Kidney (tissue), 14 donors: ENCODE data around the gene ACAD9. TPM values are rescaled to one million over a fixed set of nuclear protein-coding genes. Genes with fewer than 3 reads are reported as not detected.

Experiments used
- DNase-seq, 5 donors: peaks; one replicate each; pipeline ENCODE4 v3.0.0-alpha.2; 2013 to 2020
- FAIRE-seq: peaks from 2 replicates; lab custom pipeline; 2012; peaks lifted over from hg19 to GRCh38; lab: Jason Lieb, UNC
- H3K27ac ChIP-seq, 2 donors: one replicate each; pipeline ENCODE4 v1.7.0; 2013; ENCODE audit warnings: low read depth in 2 of 2, low read length in 2 of 2, inconsistent platforms in 1 of 2
- H3K27me3 ChIP-seq: one replicate; pipeline ENCODE4 v1.7.1; 2013; ENCODE audit warnings: low read length, inconsistent platforms; ENCODE audit not compliant: control insufficient read depth, insufficient read depth
- H3K36me3 ChIP-seq, 3 donors: one replicate each; pipeline versions ENCODE4 v1.7.0 to v1.7.1; 2013; ENCODE audit warnings: low read length in 3 of 3, control low read depth in 1 of 3, inconsistent platforms in 1 of 3; ENCODE audit not compliant: insufficient read depth in 3 of 3, control insufficient read depth in 2 of 3
- H3K4me1 ChIP-seq, 3 donors: one replicate each; pipeline versions ENCODE4 v1.7.0 to v1.7.1; 2013; ENCODE audit warnings: low read length in 3 of 3, inconsistent platforms in 1 of 3, low read depth in 1 of 3; ENCODE audit not compliant: control insufficient read depth in 2 of 3, insufficient read depth in 2 of 3
- H3K4me3 ChIP-seq, 3 donors: one replicate each; pipeline versions ENCODE4 v1.7.0 to v1.8.1; 2013; ENCODE audit warnings: low read length in 3 of 3, control low read depth in 1 of 3, inconsistent platforms in 1 of 3
- H3K9ac ChIP-seq, 3 donors: one replicate each; pipeline versions ENCODE4 v1.7.0 to v1.7.1; 2013; ENCODE audit warnings: low read length in 3 of 3, control low read depth in 1 of 3, inconsistent platforms in 1 of 3
- H3K9me3 ChIP-seq, 3 donors: one replicate each; pipeline versions ENCODE4 v1.7.0 to v1.7.1; 2013; ENCODE audit warnings: low read length in 3 of 3, control low read depth in 1 of 3, inconsistent platforms in 1 of 3; ENCODE audit not compliant: control insufficient read depth in 2 of 3, insufficient read depth in 1 of 3
- CTCF ChIP-seq: IDR thresholded peaks from 3 replicates; pipeline ENCODE4 v1.5.1; 2012; ENCODE audit warnings: mild to moderate bottlenecking, moderate library complexity, borderline replicate concordance; ENCODE audit not compliant: insufficient read depth; ENCODE audit errors: extremely low read depth
- intact Hi-C: fragments of 100-400 bp; cut with DNase I; formaldehyde crosslinking; loops from one replicate; pipeline ENCODE4 v1.11.1; 2022
- polyA plus RNA-seq: library from polyadenylated mRNA; stranded (reverse); fragments of 350-450 nt; fragmentation: Illumina TruSeq; extraction: RNeasy Lipid Tissue Mini Kit (QIAGEN cat#74804); gene quantifications from one replicate; pipeline ENCODE4 v1.2.3, GENCODE V29; 2014; ENCODE audit warnings: low read depth, low replicate concordance; ENCODE audit not compliant: insufficient read depth
- total RNA-seq: library from RNA; stranded (reverse); fragmentation: NEBNext Ultra II Directional; extraction: Animal tissue kit (Norgen Biotek cat#: 25700); gene quantifications from one replicate; pipeline ENCODE4 v1.2.1, GENCODE V29; 2021
- donor health status: control.
- donor health status: control.
- donor health status: control.
- donor health status: control.
- donor health status: control.
- donor health status: DM: yes; HTN: yes; CAD: no.
- donor health status: Normal renal cell carcinoma (clear cell type).

ACAD9 gene
- total and polyA plus RNA-seq, 2 donors from 2014 or later, result 36.2 to 50.2 TPM

DNA sequence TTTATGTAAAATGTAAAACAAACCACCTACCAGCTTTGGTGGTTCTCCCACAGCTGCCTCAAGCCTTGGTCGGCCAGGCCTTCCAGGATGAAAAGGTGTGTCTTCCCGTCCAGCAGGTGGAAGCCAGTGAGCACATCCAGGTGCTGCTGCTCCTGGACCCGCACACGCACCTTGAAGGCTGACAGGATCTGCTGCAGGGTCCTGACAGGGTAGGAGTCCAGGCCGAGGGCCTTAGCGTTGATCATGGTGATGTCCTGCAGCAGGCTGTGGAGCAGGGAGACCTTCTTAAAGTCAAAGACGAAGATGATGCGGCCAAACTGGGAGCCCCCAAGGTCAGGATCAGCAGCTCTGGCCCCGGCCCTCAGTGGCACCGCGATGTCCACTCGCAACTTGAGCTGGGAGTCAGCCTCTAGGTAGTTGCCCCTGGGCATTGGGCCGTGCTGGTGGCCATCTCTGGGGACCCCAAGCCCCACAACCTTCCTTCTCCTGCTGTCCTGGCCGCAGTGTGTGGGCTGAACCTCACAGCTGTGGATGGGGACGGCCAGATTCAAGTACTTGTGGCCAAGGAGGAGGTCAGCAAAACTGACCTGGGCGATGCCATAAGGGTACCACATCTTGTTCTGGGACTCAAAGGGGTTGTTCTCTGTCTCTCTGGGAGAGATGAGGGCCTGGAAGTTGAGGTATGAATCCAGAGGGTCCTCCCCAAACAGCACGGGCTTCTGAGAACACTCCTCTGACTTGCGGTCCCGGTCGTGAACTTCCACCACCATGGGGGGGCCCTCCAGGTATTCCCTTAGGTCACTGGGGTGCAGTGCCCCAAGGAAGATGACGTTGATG is 65.8 kb downstream of the ACAD9 start:
- no peak overlapping the region for H3K27ac ChIP-seq
- intact Hi-C loops, result no loop called here
- H3K27me3 ChIP-seq, result no peaks in the 10 kb centered on the region

DNA sequence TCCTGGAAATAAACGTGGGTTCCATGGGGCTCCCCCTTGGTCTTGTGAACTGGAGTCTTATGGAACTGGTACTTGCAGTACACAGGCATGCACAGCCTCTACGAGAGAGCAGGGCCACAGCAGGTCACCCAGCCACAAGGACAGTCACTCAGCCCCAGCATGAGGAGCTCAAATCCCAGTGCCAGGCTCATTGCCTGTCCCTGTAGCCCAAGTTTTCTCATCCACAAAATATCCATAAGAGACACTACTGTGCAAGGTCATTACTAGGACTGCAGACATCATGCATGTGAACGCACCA is 66.4 kb downstream of the ACAD9 start:
- Histone ChIP-seq H3K27ac (no peak overlapping the region), H3K9me3 (no peaks in the 10 kb centered on the region), H3K36me3 (no peaks in the 10 kb centered on the region), H3K9ac (no peak overlapping the region), H3K27me3 (no peaks in the 10 kb centered on the region), H3K4me3 (no peak overlapping the region), H3K4me1 (no peaks in the 10 kb centered on the region)
- intact Hi-C loops, result no loop called here
- no peak for FAIRE-seq
- no peak for TF ChIP-seq CTCF
- no peak for DNase-seq

More for the DNA sequence above, 65.8 kb downstream of the ACAD9 start:
- no peak overlapping the region for H3K9ac ChIP-seq
- H3K36me3 ChIP-seq, result no peaks in the 10 kb centered on the region
- H3K4me3 ChIP-seq, result no peak overlapping the region
- FAIRE-seq (no peak), DNase-seq (no peak)
- no peaks in the 10 kb centered on the region for H3K4me1 ChIP-seq
- no peak for TF ChIP-seq CTCF
- H3K9me3 ChIP-seq, result no peaks in the 10 kb centered on the region

DNA sequence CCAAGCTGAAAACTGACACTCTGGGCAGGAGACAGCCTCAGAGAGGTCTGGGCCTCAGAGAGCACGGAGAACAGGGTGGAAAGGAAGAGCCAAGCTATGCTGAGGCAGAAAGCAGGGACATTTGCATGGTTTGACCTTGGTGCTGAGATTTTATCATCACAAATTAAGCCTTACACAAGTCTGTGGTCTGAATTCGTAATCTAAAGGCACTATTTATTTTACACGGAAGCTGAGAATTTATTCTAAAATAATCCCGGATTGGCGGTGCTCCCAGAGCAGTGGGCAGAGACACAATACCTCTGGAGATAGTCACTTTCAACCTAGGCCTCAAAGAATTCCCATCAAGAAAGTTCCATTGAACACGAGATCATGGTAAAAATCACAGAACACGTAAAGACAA is 67.0 kb downstream of the ACAD9 start:
- Histone ChIP-seq H3K9ac (no peak overlapping the region), H3K36me3 (no peaks in the 10 kb centered on the region), H3K4me3 (no peak overlapping the region), H3K4me1 (no peaks in the 10 kb centered on the region), H3K27me3 (no peaks in the 10 kb centered on the region), H3K9me3 (no peaks in the 10 kb centered on the region), H3K27ac (no peak overlapping the region)
- intact Hi-C loops, result no loop called here
- DNase-seq (no peak), FAIRE-seq (no peak)
- no peak for TF ChIP-seq CTCF
